Stimulated activated CD8-positive, alpha-beta memory T cell treated with anti-CD3 and anti-CD28 coated beads, Interleukin-7, amount 100 ng/mL, for 24 hours (primary cell): ENCODE data around the gene DDC.

Experiments used
- DNase-seq: peaks from one replicate; pipeline ENCODE4 v3.0.0-alpha.2; 2020; ENCODE audit warnings: low read depth

Gene DDC

DNA sequence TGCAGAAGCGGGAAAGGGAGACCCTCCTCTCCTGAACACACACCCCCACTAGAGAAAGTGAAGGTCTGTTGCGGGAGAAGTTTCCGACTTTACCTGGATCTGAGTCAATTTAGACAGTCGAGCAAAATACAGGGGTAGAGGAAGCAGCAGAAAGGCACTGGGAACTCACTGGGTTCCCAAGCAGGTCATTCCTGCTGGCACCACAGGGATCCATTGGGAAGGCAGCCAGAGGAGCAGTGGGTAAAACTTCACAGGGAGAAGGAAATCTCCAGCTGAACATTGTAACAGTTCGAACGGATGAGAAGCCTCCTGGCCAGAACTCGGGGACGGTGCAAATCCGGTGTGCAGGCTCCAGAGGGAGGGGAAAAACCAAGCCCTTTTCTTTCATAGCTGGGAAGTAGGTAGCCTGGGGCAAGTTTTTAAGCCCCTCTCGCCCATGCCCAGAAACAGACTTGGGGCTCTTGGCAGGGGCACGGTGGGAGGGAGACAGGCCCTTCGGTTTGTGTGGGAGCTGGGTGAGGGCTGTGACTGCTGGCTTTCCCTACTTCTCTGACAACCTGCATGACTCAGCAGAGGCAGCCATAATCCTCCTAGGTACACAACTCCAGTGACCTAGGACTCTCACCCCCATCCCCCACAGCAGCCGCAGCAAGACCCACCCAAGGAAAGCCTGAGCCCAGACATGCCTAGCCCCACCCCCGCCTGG is 51.9 kb downstream of the DDC start:
- no peak for DNase-seq

DNA sequence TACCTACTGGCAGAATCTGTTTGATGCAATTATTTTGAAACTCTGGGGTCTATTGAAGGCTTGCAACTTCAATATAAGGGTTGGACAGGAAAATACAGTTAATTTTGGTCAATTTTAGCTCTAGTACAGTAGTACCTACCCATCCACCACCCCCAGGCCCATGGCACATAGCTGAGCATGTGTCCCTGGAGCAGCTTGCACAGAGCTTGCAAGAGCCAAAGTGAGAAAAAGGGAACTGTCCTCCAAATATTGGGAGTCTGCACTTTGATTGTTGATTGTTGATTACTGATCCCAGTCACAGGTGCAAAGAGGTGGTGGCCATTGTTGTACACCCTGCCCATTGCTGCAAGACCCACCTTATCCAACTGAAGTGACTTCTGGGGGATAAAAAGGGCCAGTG is 52.8 kb downstream of the DDC start:
- DNase-seq, result no peak

DNA sequence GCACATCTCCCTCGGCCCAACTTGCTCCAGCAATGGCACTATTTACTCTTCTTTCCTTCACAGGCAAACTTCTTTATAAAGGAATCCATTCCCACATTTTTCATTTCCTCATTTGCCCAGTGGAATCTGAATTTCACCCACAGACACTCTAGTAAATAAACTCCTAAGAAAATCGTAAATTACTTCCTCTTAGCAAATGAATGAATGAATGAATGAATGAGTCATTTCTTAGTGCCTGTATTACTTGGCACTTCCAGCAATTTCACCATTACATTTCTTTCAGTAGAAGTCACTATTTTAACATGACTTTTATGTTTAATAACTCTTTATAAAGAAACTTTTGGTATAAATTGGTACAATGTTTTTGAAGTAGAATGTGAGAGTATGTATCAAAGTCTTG is 55.7 kb downstream of the DDC start:
- DNase-seq, result no peak

DNA sequence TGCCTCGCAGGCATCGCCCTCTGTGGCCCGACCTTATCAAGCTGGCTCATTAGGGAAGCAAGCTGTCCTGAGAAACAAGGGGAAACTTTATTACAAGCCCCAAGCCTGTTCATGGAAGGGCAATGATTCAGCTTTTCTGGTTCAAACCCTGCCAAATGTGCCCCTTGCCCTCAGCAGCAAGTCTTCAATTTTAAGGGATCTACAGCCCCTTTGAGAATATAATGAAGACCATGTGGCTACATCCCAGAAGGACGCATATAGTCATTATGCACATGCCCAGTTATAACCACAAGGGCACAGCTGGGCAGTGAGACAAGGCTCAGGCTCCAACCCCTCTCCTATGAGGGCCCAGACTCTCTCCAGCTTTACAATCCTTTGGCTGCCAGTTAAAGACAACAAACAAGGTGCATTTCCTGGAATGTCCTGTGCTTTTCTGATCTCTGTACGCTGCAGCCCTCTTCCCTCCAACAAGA is 56.7 kb downstream of the DDC start:
- no peak for DNase-seq

DNA sequence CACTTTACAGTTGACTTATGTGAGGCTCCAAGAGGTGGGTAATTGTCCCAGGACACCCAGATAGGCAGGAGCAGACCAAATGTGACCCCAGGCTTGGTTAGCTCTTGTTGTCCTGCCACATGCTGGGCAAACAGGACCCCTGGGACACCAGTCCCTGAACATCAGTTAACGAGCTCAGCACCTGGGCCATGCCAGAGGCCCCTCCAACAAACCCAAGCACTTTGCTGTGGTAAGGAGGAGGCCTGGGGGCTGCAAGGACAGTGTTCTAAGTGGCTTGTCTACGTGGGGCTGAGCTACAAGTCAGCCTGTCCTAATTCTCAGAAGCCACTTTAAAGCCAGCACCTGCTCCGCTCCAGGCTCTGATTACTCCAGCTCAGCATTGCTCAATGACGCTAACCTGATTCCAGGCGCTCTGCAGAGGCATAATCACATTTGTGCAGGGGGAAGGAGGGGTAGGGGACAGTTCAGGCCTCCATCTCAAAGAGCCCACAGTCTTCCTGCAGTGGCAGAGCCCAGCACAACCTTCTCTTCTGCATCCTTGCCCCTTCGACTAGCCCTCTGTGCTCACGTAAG is 57.2 kb downstream of the DDC start:
- no peak for DNase-seq

DNA sequence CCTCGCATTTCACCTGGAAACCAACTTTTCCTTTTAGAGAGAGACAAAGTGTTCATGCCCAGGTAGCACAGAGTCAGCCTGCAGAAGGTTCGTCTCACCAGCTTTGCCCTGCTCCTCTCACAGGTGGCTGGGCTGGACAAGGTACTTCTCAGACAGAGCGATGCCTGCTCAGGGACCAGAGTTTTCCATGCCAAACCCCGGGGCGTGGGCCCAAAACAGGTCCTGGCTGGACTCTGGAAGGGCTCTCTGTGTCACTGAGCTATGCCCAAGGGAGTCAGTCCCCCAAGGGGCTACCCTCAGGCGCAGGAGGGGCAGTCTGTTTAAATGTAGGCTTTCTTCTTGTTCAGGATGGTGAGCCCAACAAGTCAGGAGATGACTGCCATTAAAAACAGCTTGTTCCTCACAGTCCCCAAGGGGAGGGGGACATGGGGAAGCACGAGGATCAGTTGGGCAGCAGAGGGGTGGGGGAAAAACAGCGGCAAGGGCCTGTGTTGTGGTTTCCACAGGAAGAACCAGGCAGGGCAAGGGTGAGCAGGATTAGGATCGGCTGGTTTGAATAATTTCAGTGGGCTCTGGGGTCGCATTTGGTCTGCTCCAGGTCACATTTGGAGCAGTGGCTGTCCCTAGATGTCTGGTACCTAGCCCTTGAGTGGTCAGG is 59.5 kb downstream of the DDC start:
- DNase-seq, result no peak

DNA sequence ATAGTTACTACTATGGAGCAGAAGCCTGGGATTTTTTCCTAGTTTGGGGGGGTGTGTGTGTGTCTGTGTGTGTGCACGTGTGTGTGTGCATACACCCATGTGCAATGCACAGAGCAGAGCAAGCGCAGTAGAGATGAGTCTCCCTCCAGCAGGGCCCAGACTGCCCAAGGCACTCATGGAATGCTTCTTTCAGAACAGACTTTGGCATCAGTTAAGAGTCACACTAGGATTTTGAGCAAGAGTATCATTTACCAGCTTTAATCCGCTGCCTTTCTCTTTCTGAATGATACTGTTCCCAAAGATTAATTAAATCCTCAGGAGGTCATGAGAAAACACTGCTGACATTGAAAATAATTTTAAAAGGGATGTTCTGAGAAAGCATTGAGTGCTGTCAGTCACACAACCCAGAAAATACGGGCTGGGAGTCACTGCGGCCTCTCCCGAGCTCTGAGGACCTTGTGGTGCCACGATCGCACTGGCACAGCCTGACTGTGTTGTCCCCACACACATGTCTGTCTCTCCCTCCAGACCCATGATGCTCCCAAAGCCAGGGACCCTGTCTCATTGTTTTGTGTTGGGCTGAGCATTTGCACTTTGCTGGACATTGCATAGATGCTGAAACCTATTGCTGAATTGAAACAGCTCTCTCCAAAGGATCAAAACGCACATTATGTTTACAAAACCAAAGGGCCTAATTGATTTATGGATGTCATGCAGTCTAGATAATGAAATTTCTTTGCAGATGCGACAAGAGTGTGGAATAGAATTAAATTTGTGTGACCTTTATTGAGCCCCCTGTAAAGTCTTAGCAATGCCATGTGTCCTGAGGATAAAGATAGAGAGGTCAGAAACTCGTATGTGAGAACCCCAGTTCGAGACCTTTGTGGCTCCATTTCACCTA is 60.3 kb downstream of the DDC start:
- no peak for DNase-seq

DNA sequence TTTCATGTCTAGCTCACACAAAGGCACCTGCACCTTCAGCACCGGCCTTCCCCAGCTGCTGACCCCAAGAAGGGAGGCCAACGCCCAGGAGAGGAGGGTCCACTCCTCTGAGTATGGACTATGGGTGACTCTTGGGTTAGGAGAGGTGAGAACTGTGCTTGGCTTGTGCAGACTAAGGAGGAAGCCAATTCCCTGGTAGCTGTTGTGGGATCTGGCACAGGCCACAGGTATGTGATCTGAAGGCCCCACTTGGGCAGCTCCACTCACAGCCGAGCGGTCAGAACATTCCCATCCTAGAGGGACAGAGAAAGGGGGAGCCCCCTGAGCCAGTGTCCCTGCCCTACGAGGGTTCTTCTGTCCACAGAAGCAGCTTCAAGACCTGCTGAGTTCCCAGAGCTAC is 62.3 kb downstream of the DDC start:
- DNase-seq, result no peak

DNA sequence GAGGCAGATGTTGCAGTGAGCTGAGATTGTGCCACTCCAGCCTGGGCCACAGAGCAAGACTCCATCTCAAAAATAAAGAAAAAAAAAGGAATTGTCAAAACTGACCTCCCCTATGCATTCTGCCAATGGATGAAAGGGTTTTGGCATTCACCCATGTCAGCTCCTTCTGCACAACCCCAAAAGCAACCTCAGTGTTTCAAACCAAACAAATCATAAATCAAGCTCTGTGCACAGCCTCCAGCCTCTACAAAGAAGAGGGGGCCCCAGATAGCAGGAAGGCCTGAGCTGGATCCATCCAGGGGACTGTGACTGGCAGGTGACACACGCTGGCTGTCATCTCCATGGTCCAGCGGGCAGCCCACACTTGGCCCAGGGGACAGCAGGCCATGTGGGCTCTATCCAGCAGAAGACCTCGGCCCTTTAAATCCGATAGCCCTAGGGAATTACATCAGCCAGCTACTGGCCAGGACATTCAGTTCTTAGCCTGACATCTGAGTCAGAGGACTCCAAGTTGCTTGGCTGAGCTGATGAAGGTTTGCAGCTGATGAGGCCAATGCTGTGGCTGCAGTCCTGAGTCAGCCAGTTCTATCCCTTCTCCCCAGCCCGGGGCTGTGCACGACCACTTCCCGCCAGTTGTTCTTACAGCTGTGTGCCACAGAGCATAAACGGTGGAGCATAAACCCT is 63.1 kb downstream of the DDC start:
- no peak for DNase-seq

DNA sequence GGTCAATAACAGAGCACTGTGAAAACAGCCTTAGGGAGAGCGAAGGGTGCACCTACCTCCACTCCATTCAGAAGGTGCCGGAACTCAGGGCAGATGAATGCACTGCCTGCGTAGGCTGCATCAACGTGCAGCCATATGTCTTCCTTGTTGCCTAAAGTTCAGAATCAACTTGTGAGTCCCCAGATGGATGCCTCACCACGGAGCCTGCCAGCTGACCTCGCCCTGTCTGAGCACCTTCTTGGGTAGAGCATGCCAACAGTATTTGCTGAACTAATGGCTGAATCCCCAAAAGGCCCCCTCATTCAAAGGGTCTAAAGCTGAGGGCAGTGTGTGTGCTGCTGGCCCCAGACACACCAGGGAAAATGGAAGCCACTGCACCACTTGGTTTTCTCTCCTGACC is 66.1 kb downstream of the DDC start:
- DNase-seq, result no peak

DNA sequence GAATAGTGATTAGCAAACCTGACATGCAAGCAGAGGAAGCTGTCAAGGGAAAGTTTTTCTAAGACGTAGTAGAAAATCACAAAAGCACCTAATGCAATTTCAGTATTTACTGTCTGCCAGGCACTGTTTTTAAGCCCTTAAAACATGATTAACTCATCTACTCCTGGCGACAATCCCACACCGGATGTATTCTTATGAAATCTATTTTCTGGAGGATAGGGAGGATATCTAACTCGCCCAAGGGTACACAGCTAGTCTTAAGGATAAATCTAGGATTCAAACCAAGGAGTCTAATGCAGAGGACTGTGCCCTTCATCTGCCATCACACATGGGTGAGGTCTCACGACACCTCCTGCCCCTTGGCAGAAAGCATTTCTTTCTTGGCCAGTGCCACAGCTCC is 67.2 kb downstream of the DDC start:
- DNase-seq, result no peak

DNA sequence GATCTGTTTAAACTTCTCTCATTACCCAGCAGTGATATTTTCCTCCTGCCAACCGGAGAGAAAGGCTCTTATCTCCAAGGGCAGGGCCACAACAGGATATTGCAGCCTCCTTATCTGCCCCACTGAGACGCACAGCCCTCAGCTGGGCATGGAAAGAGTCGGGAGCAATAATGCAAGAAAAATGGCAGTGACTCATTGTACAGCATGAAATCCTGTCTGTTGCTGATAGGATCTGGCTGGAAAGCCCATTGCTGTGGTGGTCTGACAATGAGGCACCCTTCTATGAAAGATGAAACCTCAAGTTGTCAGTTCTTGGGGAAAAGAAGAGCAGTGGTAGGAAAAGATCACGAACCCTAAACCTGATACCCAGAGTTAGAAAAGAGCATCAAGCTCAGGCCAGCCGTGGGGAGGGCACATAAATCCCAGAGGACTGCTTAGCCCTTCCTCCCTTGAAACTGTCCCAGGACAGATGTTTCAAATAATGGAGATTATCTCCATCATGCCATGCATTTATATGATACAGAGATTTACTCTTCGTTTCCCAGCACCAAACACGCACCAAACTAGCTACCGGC is 68.0 kb downstream of the DDC start:
- no peak for DNase-seq

DNA sequence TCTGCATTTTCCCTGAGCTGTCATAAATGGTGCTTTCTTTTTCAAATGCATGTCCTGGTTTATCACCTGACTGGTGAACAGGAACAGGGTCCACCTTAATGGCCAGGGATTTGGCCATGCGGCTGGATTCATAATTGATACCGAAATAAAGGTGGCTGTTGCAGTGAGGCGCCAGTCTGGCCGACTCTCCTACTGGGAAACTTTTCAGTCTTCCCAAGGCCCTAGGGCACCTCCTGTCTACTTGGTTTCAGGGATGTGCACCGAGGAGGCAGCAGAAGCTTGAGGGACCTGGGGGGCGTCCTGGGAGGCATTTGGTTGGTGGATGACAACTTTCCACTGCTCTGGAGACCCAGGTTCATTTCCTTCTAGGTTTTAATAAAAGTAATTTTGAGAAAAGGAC is 68.6 kb downstream of the DDC start:
- no peak for DNase-seq

DNA sequence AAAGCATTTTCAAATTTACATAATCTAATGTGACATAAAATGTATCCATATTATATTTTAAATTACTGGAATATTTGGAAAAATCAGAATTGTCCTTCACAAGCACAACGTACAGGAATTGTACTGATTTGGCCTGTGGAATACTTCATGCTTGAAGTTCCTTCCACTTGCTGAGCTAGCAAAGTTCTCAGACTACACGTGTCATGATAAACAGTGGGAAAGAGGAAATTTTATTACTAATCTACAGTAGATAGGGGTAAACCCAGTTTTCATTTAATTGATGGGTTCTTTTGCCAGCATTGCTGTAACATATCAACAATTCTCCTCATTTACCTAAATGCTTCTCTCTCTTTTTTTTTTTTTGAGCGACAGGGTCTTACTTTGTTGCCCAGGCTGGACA is 69.5 kb downstream of the DDC start:
- no peak for DNase-seq

DNA sequence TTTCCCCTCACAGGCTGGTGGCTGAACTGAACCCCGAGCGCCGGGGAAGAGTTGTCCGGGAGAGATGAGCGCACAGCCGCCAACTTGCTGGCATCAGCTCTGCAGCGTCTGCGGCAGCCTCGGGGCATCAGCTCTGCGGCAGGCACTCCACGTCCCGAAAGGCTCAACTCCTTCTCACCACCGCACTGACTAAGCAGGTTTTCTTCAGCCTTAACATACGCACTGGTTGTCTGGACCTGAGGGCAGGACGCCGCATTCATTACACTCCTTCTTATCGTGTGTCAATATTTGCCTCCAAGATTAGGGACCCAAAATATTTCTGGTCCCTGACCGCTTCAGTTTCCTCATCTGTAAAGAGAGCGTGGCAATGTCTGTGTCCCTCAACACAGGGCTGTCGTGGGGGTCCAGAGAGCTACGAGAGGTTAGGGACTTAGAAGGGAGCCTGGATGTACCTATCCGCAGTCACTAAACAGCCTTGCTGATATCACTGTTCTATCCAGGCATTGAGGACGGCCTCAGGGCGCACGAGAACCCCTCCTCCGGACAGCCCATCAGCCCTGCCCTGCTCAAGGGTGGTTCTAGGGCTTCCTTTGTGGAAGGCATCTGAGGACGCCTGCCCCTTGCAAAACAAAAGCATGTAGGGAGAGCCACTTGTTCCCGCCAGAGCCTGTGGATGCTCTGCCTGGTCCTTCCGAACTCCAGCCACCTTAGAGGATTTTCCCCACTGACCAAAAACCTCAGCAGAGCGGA is 72.3 kb downstream of the DDC start:
- no peak for DNase-seq

DNA sequence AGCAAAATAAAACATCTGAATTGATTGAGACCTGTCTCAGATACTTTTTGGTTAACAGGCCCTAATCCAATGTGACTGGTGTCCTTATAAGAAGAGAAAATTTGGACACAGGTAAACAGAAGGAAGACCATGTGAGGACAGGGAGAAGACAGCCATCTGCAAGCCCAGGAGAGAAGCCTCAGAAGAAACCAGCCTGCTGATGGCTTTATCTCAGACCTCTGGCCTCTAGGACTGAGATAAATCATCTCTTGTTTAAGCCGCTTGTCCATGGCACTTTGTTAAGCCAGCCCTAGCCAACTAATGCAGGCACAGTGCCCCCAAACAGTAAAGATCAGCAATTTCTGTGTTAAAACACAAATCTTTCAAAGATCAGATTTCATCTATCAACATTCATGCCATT is 73.3 kb downstream of the DDC start:
- DNase-seq, result no peak

DNA sequence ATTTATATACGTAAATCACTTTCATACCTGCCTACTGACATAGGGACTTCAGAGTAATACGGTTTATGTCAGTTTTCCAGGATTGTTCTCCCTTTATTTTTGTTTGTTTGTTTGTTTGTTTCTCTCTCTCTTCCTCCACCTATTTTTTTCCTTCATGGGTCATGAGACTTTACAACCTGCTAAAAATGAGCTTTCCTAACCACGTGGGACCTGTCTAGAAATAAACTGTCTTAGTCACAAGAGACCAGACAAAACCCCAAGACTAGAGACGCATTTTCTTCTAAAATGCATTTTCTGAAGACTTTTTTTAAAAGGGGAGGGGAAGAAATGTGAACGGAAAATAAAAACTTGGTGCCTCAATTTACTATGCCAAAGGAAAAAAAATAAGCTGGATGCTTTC is 74.0 kb downstream of the DDC start:
- DNase-seq, result no peak

DNA sequence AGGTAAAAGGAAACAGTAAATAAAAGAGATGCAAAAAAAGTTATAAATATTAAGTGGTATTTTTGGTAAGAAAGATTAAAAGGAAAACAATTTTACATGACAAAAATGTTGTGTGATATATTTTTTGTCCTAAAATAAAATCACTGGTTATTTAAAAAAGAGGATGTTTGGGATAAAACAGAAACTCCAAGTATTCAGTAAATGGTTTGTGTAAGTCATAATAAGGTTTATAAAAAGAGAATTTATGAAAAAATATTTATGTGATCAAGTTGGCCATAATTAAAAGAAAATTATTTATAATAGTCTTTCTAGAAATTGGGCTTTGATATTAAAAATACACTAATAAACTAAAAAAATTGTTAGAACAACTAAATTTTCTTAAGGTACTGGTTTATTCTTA is 76.8 kb downstream of the DDC start:
- no peak for DNase-seq

DNA sequence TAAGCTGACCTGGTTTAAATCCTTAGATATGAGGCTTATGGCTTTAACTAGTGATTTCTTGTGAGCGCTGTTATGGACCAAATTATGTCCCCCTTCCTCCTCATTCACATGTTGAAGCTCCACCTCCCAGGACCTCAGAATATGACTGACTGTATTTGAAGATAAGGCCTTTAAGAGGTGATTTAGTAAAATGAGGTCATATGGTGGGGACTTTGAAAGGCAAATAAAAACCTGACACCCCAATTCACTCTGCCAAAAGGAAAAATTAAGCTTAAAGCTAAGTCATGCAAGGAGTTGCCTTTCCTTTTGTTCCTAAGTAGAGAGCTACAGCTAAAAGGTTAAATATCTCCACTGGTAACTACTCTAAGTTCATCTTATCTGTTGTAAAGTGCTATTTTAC is 78.7 kb downstream of the DDC start:
- no peak for DNase-seq

DNA sequence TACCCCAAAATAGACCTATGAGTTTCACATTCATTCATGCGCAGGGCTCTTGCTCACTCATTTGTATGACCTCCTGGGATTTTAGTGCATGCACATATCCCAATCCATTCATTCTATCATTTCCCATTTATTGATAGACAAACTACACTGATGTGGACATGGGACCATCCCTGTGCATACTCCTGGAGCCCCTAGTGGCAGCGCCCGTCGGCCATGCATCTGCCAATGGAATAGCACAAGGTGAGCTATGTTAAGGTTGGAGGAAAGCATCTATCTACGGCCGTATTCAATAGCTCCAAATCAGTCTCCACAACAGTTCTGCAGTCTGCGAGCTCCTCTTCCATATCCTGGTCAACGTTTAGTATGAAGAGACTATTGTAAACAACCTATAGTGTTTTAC is 83.3 kb downstream of the DDC start:
- no peak for DNase-seq

DNA sequence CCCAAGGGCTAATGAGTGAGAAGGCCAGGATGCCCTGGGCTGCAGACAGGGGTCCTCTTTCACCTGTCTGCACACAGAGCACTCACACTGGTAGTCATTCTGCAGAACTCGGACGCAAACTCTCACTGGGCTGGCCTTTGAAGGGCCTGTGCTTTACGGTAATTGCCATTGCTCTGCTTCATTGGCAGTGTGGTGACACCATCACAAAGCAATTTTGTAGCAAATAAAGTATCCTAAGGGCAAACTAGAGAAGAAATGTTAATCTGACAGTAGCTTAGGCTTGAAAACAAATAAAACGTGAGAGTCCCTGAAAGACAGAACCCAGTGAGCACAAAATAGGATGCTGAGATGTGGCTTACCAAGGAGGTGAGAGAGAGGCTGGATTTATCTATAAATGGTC is 84.4 kb downstream of the DDC start:
- DNase-seq, result no peak
